KMS-11 (cell line): ENCODE results near the gene TSSK2.

Experiments
- H2AFZ ChIP-seq: fragments of 200-600 bp; sonication (generic); 2 replicates; pipeline ENCODE4 v1.6.1; 2016; ENCODE audit warnings: antibody characterized with exemption, mixed run types, low read depth
- H3K27ac ChIP-seq: fragments of 200-600 bp; sonication (generic); 2 replicates; pipeline ENCODE4 v1.6.1; 2016; ENCODE audit warnings: mild to moderate bottlenecking, mixed run types
- H3K27me3 ChIP-seq: fragments of 200-600 bp; sonication (generic); 2 replicates; pipeline ENCODE4 v1.6.1; 2017; ENCODE audit warnings: mild to moderate bottlenecking, low read depth, mixed run types, moderate library complexity; ENCODE audit not compliant: insufficient read depth
- H3K36me3 ChIP-seq: fragments of 200-600 bp; sonication (generic); 2 replicates; pipeline ENCODE4 v1.6.1; 2017; ENCODE audit warnings: mild to moderate bottlenecking, mixed run types; ENCODE audit not compliant: insufficient read depth
- H3K4me1 ChIP-seq: fragments of 200-600 bp; sonication (generic); 2 replicates; pipeline ENCODE4 v1.6.1; 2016; ENCODE audit warnings: mild to moderate bottlenecking, low read depth, mixed run types; ENCODE audit not compliant: poor library complexity, severe bottlenecking
- H3K4me2 ChIP-seq: fragments of 200-600 bp; sonication (generic); 2 replicates; pipeline ENCODE4 v1.7.0; 2016; ENCODE audit warnings: mild to moderate bottlenecking, mixed run types
- H3K4me3 ChIP-seq: fragments of 200-600 bp; sonication (generic); IDR thresholded peaks from 2 replicates; pipeline ENCODE4 v1.6.1; 2017; ENCODE audit warnings: low read depth, low read length, mixed read lengths; ENCODE audit not compliant: insufficient read depth
- H3K79me2 ChIP-seq: fragments of 200-600 bp; sonication (generic); 2 replicates; pipeline ENCODE4 v1.6.1; 2016; ENCODE audit warnings: low read depth, mixed run types; ENCODE audit not compliant: insufficient read depth
- H3K9ac ChIP-seq: fragments of 200-600 bp; sonication (generic); 2 replicates; pipeline ENCODE4 v1.6.1; 2016; ENCODE audit warnings: mild to moderate bottlenecking, mixed run types
- H4K20me1 ChIP-seq: fragments of 200-600 bp; sonication (generic); 2 replicates; pipeline ENCODE4 v1.6.1; 2016; ENCODE audit warnings: mild to moderate bottlenecking, mixed run types; ENCODE audit not compliant: insufficient read depth
- TF ChIP-seq, protein P1 (sequence below): fragments of 200-600 bp; sonication (generic); conservative IDR thresholded peaks from 2 replicates; pipeline ENCODE4 v1.6.1; 2017; ENCODE audit warnings: low read depth, mild to moderate bottlenecking, antibody characterized with exemption, low read length, moderate library complexity, mixed read lengths

The TSSK2 gene

DNA sequence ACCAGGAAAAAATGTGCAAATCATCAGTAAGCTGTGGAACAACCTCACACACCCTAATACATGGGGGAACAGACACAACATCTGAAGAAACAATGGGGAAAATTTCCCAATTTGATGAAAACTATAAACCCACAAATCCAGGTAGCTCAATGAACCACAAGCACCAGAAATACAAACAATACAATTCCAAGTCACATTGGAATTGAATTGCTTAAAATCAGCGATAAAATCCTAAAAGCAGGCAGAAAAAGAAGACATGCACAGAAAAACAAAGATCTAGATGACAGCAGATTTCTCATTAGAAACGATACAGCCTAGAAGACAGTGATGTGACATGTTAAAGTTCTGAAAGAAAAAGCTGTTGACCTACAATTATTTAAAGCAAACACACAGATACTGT, 40.9 kb upstream of the TSSK2 start:
- Histone ChIP-seq H3K27me3 (no peaks in the 10 kb centered on the region), H2AFZ (no peak overlapping the region), H3K79me2 (no peaks in the 10 kb centered on the region; the same call in 1 of the 2 replicates), H4K20me1 (no peaks in the 10 kb centered on the region), H3K4me1 (peaks cover 9% of the 10 kb centered on the region), H3K27ac (no peak overlapping the region), H3K4me2 (no peak overlapping the region), H3K36me3 (no peaks in the 10 kb centered on the region), H3K9ac (no peak overlapping the region), H3K4me3 (no peak overlapping the region)
- TF ChIP-seq, protein P1, sequence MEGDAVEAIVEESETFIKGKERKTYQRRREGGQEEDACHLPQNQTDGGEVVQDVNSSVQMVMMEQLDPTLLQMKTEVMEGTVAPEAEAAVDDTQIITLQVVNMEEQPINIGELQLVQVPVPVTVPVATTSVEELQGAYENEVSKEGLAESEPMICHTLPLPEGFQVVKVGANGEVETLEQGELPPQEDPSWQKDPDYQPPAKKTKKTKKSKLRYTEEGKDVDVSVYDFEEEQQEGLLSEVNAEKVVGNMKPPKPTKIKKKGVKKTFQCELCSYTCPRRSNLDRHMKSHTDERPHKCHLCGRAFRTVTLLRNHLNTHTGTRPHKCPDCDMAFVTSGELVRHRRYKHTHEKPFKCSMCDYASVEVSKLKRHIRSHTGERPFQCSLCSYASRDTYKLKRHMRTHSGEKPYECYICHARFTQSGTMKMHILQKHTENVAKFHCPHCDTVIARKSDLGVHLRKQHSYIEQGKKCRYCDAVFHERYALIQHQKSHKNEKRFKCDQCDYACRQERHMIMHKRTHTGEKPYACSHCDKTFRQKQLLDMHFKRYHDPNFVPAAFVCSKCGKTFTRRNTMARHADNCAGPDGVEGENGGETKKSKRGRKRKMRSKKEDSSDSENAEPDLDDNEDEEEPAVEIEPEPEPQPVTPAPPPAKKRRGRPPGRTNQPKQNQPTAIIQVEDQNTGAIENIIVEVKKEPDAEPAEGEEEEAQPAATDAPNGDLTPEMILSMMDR, result no peak

DNA sequence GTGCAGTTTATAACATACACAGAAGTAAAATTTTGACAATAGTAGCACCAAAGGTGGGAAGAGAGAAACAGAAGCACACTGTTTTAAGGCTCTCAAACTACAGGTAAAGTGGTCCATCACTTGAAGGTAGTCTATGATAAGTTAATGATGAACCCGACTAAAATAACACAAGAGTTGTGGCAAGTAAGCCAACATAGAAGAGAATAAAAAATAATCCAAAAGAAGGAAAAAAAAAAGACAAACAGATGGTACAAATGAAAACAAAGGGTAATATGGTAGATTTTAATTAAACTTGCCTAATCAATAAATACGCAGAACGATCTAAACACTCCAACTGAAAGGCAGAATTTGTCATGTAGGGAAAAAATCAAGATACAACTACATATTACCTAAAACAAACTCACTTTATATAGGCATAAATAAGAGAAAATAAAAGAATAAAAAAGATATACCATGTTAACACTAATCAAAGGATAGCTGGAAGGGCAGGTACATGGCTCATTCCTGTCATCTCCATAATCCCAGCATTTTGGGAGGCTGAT, 40.5 kb upstream of the TSSK2 start:
- no peaks in the 10 kb centered on the region for H3K27me3 ChIP-seq
- no peaks in the 10 kb centered on the region for H4K20me1 ChIP-seq
- H3K4me3 ChIP-seq, result no peak overlapping the region
- H3K9ac ChIP-seq, result no peak overlapping the region
- H3K36me3 ChIP-seq, result no peaks in the 10 kb centered on the region
- H3K79me2 ChIP-seq, result no peaks in the 10 kb centered on the region; the same call in 1 of the 2 replicates
- peaks cover 4% of the 10 kb centered on the region for H3K4me1 ChIP-seq
- no peak overlapping the region for H3K4me2 ChIP-seq
- TF ChIP-seq, protein P1, result no peak
- H3K27ac ChIP-seq, result no peak overlapping the region
- H2AFZ ChIP-seq, result no peak overlapping the region

DNA sequence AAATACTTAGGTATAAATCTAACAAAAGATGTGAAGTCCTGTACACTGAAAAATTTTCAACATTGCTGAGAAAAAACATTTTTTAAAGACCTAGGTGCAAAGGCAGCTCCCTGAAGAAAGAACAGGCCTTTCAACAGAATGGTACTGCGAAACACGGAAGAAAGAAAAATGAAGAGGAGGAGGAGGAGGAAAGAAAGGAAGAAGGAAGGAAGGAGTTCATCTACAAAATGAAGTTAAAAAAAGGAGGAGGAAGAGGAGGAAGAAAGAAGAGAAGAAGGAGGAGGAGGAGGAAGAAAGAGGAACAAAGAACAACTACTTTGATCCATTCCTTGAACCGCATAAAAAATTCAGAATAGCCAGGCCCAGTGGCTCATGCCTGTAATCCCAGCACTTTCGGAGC, 38.4 kb upstream of the TSSK2 start:
- Histone ChIP-seq H3K4me3 (no peak overlapping the region), H4K20me1 (no peaks in the 10 kb centered on the region; the same call in 1 of the 2 replicates), H3K27me3 (no peaks in the 10 kb centered on the region), H3K36me3 (no peaks in the 10 kb centered on the region), H3K4me1 (no peaks in the 10 kb centered on the region), H3K79me2 (peaks cover 6% of the 10 kb centered on the region; the same call in 1 of the 2 replicates), H2AFZ (no peak overlapping the region), H3K27ac (no peak overlapping the region), H3K9ac (no peak overlapping the region), H3K4me2 (no peak overlapping the region)
- TF ChIP-seq, protein P1, result no peak

GRCh38 chr22:19094393-19094997, 36.6 kb upstream of the TSSK2 start:
- Histone ChIP-seq H3K79me2 (peaks cover 9% of the 10 kb centered on the region; the same call in 1 of the 2 replicates), H3K27ac (no peak overlapping the region), H3K4me3 (no peak overlapping the region), H3K9ac (no peak overlapping the region), H3K27me3 (no peaks in the 10 kb centered on the region), H2AFZ (no peak overlapping the region), H3K4me1 (no peaks in the 10 kb centered on the region), H4K20me1 (no peaks in the 10 kb centered on the region; the same call in 1 of the 2 replicates), H3K4me2 (no peak overlapping the region), H3K36me3 (no peaks in the 10 kb centered on the region)
- TF ChIP-seq, protein P1, result no peak
